HepG2 (cell line): ENCODE results near the gene PXDC1. TPM values are rescaled to one million over a fixed set of nuclear protein-coding genes. Genes with fewer than 3 reads are reported as not detected.

Experiments used
- CC2D1A ChIP-seq: sonication (generic); formaldehyde crosslinking; IDR thresholded peaks from 2 replicates; pipeline ENCODE4 v1.8.1; 2023; ENCODE audit warnings: mild to moderate bottlenecking, missing genetic modification reagents
- EP300 ChIP-seq, 3 experiments: sonication (generic) in 1 of 3; formaldehyde crosslinking in 1 of 3; IDR thresholded peaks; 2 replicates each; pipeline versions ENCODE4 v1.5.1 to v1.6.1; 2011 to 2020; ENCODE audit warnings: low read depth in 2 of 3, low read length in 2 of 3, borderline replicate concordance in 1 of 3, improper control_type of control experiment in 1 of 3, mild to moderate bottlenecking in 1 of 3, missing genetic modification reagents in 1 of 3, moderate library complexity in 1 of 3
- MED1 ChIP-seq: sonication (generic); formaldehyde crosslinking; IDR thresholded peaks from 2 replicates; pipeline ENCODE4 v1.4.0; 2020; ENCODE audit warnings: missing genetic modification reagents
- NRL ChIP-seq: sonication (generic); formaldehyde crosslinking; IDR thresholded peaks from 2 replicates; pipeline ENCODE4 v1.5.0; 2020; ENCODE audit warnings: missing genetic modification reagents, mild to moderate bottlenecking, moderate library complexity, borderline replicate concordance
- RBM22 ChIP-seq: fragments of 200-400 bp; formaldehyde crosslinking; optimal IDR thresholded peaks from 2 replicates; pipeline ENCODE3; 2017; ENCODE audit warnings: mild to moderate bottlenecking, low read length, moderate library complexity
- TBL1XR1 ChIP-seq: fragments of 150-350 bp; IDR thresholded peaks from 2 replicates; pipeline ENCODE4 v1.6.1; 2014; ENCODE audit warnings: borderline replicate concordance, low read length; ENCODE audit not compliant: partially characterized antibody
- ZBTB8A ChIP-seq: sonication (generic); formaldehyde crosslinking; IDR thresholded peaks from 2 replicates; pipeline ENCODE4 v1.4.0; 2020; ENCODE audit warnings: mild to moderate bottlenecking, low read depth, missing genetic modification reagents, borderline replicate concordance
- ZNF205 ChIP-seq: IDR thresholded peaks from 2 replicates; pipeline ENCODE4 v1.6.1; 2018; ENCODE audit warnings: missing biosample characterization, missing genetic modification reagents
- ZSCAN20 ChIP-seq: sonication (generic); formaldehyde crosslinking; IDR thresholded peaks from 2 replicates; pipeline ENCODE4 v1.4.0; 2020; ENCODE audit warnings: missing genetic modification reagents, mild to moderate bottlenecking, borderline replicate concordance
- ZSCAN25 ChIP-seq: sonication (generic); formaldehyde crosslinking; IDR thresholded peaks from 2 replicates; pipeline ENCODE4 v1.8.0; 2022; ENCODE audit warnings: mild to moderate bottlenecking, missing genetic modification reagents
- polyA plus RNA-seq, 8 experiments: library from polyadenylated mRNA; depleted of rRNA in 3 of 8; stranded (reverse) in 7 of 8; unstranded in 1 of 8; fragments of >200 nt; fragmentation: Illumina TruSeq in 4 of 8; extraction: Trizol in 4 of 8; gene quantifications; 2 replicates each; pipeline versions ENCODE4 v1.2.1 to v1.2.3, GENCODE V29; 2011 to 2016; ENCODE audit warnings: low read depth in 4 of 8, missing spikeins in 1 of 8, mixed read lengths in 1 of 8; ENCODE audit not compliant: insufficient read depth in 1 of 8
- total RNA-seq, 5 experiments: library from RNA; depleted of rRNA; stranded (reverse); fragments of >200 nt; fragmentation: Illumina TruSeq; extraction: Trizol; gene quantifications; 2 replicates each; pipeline ENCODE4 v1.2.3, GENCODE V29; 2016; ENCODE audit warnings: low read depth in 1 of 5
- TF ChIP-seq, protein P1 (sequence below), 2 experiments: sonication (generic) in 1 of 2; formaldehyde crosslinking in 1 of 2; IDR thresholded peaks; 2 replicates each; pipeline versions ENCODE4 v1.4.0 to v1.6.1; 2016 to 2020; ENCODE audit warnings: borderline replicate concordance in 1 of 2, low read depth in 1 of 2, mild to moderate bottlenecking in 1 of 2, missing genetic modification reagents in 1 of 2
- TF ChIP-seq, protein P2 (sequence below), 2 experiments: fragments of 450-650 bp in 1 of 2; sonication (generic) in 1 of 2; formaldehyde crosslinking; IDR thresholded peaks; 2 replicates each; pipeline versions ENCODE4 v1.5.0 to v1.8.0; 2020 to 2022; ENCODE audit warnings: mild to moderate bottlenecking in 1 of 2, missing genetic modification reagents in 1 of 2
- TF ChIP-seq, protein P3 (sequence below): sonication (generic); formaldehyde crosslinking; IDR thresholded peaks from 2 replicates; pipeline ENCODE4 v1.5.0; 2020; ENCODE audit warnings: missing genetic modification reagents
- TF ChIP-seq, protein P4 (sequence below): sonication (generic); formaldehyde crosslinking; IDR thresholded peaks from 2 replicates; pipeline ENCODE4 v1.4.0; 2020; ENCODE audit warnings: mild to moderate bottlenecking, missing genetic modification reagents
- TF ChIP-seq, protein P5 (sequence below): sonication (generic); formaldehyde crosslinking; IDR thresholded peaks from 2 replicates; pipeline ENCODE4 v1.4.0; 2020; ENCODE audit warnings: missing genetic modification reagents

PXDC1 gene
- total and polyA plus RNA-seq, 2 of the 13 experiments (the other 11 are each of a cell fraction or from before 2014, with no cell fraction given): 32.4 to 34.7 TPM

DNA sequence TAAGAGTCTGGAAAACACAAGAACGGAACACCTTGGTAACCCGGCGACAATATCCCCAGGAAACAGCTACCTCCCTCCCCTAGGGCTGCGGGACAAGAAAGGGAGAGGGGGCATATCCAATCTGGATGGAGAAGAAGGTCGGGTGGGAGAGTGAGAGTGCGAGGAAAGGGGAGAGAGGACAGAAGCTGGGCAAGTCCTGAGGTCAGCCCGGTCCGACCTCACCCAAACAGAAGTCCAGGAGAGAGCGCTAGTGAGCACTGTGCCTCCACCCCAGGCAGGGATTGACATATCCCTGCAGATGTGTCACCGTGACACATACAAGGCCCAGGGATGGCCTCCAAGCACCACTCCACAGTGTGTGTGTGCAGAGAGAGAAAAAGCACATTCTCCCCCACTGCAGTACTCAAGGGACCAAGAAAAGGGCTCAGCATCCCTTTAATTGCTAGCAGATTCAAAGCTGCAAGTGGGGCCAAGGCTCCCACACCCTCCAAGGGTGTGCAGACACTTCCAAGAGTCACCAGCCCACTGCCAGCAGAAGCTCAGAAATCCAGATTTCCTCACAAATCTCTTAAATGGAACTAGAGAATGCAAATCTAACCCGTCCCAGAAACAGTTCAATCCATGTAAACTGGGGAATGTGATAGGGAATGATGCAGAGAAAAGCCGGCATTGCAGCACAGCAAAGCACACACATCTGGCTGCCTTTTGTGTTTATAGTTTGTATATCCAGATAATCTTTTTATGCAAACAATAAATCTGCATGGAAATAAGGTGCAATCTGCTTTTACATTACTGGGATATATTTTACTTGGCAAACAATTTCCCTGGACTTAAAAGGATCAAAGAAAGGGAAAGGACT, 3.1 kb downstream of the PXDC1 start (continued):
- TF ChIP-seq, protein P1, sequence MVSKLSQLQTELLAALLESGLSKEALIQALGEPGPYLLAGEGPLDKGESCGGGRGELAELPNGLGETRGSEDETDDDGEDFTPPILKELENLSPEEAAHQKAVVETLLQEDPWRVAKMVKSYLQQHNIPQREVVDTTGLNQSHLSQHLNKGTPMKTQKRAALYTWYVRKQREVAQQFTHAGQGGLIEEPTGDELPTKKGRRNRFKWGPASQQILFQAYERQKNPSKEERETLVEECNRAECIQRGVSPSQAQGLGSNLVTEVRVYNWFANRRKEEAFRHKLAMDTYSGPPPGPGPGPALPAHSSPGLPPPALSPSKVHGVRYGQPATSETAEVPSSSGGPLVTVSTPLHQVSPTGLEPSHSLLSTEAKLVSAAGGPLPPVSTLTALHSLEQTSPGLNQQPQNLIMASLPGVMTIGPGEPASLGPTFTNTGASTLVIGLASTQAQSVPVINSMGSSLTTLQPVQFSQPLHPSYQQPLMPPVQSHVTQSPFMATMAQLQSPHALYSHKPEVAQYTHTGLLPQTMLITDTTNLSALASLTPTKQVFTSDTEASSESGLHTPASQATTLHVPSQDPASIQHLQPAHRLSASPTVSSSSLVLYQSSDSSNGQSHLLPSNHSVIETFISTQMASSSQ (IDR thresholded peaks at IDR 0.05; ENCODE audit: low read depth): no peak
- TF ChIP-seq, protein P1 (CRISPR knock-in tag; IDR thresholded peaks at IDR 0.05; ENCODE audit: borderline replicate concordance): 0 out of 2 replicates have a peak, but pooled peaks have one; percentile 16
- TF ChIP-seq MED1 (CRISPR knock-in tag) (peak; percentile 70; the same call in 1 of the 2 replicates), EP300 (IDR thresholded peaks at IDR 0.05; ENCODE audit: low read depth in 2 of 2, low read length in 2 of 2) (no peak), EP300 (CRISPR knock-in tag; IDR thresholded peaks at IDR 0.05; ENCODE audit: borderline replicate concordance) (no peak), RBM22 (no peak), CC2D1A (CRISPR knock-in tag) (no peak), ZSCAN20 (CRISPR knock-in tag) (no peak), ZNF205 (CRISPR knock-in tag) (peak; percentile 24; the same call in 1 of the 2 replicates), TBL1XR1 (no peak), NRL (CRISPR knock-in tag) (0 out of 2 replicates have a peak, but pooled peaks have one; percentile 53), ZBTB8A (CRISPR knock-in tag) (no peak), ZSCAN25 (CRISPR knock-in tag) (peak; percentile 57; the same call in 1 of the 2 replicates)
- TF ChIP-seq, protein P2, sequence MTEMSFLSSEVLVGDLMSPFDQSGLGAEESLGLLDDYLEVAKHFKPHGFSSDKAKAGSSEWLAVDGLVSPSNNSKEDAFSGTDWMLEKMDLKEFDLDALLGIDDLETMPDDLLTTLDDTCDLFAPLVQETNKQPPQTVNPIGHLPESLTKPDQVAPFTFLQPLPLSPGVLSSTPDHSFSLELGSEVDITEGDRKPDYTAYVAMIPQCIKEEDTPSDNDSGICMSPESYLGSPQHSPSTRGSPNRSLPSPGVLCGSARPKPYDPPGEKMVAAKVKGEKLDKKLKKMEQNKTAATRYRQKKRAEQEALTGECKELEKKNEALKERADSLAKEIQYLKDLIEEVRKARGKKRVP (CRISPR knock-in tag; IDR thresholded peaks at IDR 0.05): 0 out of 4 replicates have a peak, but pooled peaks of 1 of the 2 experiments have one; percentile 44
- TF ChIP-seq, protein P3, sequence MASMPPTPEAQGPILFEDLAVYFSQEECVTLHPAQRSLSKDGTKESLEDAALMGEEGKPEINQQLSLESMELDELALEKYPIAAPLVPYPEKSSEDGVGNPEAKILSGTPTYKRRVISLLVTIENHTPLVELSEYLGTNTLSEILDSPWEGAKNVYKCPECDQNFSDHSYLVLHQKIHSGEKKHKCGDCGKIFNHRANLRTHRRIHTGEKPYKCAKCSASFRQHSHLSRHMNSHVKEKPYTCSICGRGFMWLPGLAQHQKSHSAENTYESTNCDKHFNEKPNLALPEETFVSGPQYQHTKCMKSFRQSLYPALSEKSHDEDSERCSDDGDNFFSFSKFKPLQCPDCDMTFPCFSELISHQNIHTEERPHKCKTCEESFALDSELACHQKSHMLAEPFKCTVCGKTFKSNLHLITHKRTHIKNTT (CRISPR knock-in tag): no peak
- TF ChIP-seq, protein P4, sequence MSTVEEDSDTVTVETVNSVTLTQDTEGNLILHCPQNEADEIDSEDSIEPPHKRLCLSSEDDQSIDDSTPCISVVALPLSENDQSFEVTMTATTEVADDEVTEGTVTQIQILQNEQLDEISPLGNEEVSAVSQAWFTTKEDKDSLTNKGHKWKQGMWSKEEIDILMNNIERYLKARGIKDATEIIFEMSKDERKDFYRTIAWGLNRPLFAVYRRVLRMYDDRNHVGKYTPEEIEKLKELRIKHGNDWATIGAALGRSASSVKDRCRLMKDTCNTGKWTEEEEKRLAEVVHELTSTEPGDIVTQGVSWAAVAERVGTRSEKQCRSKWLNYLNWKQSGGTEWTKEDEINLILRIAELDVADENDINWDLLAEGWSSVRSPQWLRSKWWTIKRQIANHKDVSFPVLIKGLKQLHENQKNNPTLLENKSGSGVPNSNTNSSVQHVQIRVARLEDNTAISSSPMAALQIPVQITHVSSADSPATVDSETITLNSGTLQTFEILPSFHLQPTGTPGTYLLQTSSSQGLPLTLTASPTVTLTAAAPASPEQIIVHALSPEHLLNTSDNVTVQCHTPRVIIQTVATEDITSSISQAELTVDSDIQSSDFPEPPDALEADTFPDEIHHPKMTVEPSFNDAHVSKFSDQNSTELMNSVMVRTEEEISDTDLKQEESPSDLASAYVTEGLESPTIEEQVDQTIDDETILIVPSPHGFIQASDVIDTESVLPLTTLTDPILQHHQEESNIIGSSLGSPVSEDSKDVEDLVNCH (CRISPR knock-in tag): no peak
- TF ChIP-seq, protein P5, sequence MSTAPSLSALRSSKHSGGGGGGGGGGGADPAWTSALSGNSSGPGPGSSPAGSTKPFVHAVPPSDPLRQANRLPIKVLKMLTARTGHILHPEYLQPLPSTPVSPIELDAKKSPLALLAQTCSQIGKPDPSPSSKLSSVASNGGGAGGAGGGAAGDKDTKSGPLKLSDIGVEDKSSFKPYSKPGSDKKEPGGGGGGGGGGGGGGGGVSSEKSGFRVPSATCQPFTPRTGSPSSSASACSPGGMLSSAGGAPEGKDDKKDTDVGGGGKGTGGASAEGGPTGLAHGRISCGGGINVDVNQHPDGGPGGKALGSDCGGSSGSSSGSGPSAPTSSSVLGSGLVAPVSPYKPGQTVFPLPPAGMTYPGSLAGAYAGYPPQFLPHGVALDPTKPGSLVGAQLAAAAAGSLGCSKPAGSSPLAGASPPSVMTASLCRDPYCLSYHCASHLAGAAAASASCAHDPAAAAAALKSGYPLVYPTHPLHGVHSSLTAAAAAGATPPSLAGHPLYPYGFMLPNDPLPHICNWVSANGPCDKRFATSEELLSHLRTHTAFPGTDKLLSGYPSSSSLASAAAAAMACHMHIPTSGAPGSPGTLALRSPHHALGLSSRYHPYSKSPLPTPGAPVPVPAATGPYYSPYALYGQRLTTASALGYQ: no peak
